K562 (cell line): ENCODE data around the gene KLC1. TPM values are rescaled to one million over a fixed set of nuclear protein-coding genes. Genes with fewer than 3 reads are reported as not detected.

ENCODE experiments used
- ATAC-seq: fragments of 200-7000 bp; cut with Tn5 transposase; 3 replicates; pipeline ENCODE4 v1.9.1; 2020; ENCODE audit warnings: moderate library complexity
- BruUV-seq: library from RNA; stranded (reverse); fragments of 400-500 nt; replicated peaks from 2 replicates; lab custom pipeline; 2021; lab: Mats Ljungman, UMichigan
- CTCF ChIA-PET: fragments of 300-600 bp; formaldehyde crosslinking; extraction: SDS; loops from one replicate; lab custom pipeline; 2021; ENCODE audit warnings: low intra/inter-chr PET ratio; lab: Yijun Ruan, JAX
- POLR2A ChIA-PET: fragments of 300-600, 350-650 bp; sonication (Branson Sonifier 250); formaldehyde crosslinking; extraction: SDS; loops from one replicate; lab custom pipeline; 2021; ENCODE audit warnings: antibody characterized with exemption, inconsistent platforms; lab: Yijun Ruan, JAX
- DNase-seq, 4 experiments: peaks; one replicate each; pipeline versions ENCODE4 v3.0.0 to v3.0.0-alpha.2; 2011 to 2018; ENCODE audit warnings: low spot score in 3 of 4, mixed read lengths in 3 of 4; ENCODE audit errors: extremely low read depth in 1 of 4
- FAIRE-seq: peaks from 2 replicates; lab custom pipeline; 2011; peaks lifted over from hg19 to GRCh38; lab: Jason Lieb, UNC
- H2AFZ ChIP-seq: 2 replicates; pipeline ENCODE4 v1.6.0; 2011; ENCODE audit warnings: low read depth, low read length, control low read depth, inconsistent platforms
- H3K27ac ChIP-seq: fragments of 200-600 bp; 3 replicates; pipeline ENCODE4 v1.8.0; 2011; ENCODE audit warnings: low read depth, mild to moderate bottlenecking, control low read depth, inconsistent platforms, low read length, moderate library complexity, mixed read lengths; ENCODE audit errors: extremely low read depth
- H3K27me3 ChIP-seq, 2 experiments: fragments of 300-600 bp in 1 of 2; 2 replicates in 1 of 2; 3 replicates in 1 of 2; pipeline versions ENCODE4 v1.6.0 to v1.8.0; 2011; ENCODE audit warnings: inconsistent platforms in 2 of 2, low read length in 2 of 2, mild to moderate bottlenecking in 1 of 2, mixed read lengths in 1 of 2, moderate library complexity in 1 of 2; ENCODE audit not compliant: control insufficient read depth in 2 of 2, insufficient read depth in 2 of 2
- H3K36me3 ChIP-seq: fragments of 300-600 bp; 3 replicates; pipeline ENCODE4 v1.8.0; 2011; ENCODE audit warnings: mild to moderate bottlenecking, low read length, inconsistent platforms; ENCODE audit not compliant: control insufficient read depth, insufficient read depth
- H3K4me1 ChIP-seq, 2 experiments: fragments of 200-600 bp in 1 of 2; replicated peaks in 1 of 2; 2 replicates in 1 of 2; 3 replicates in 1 of 2; pipeline versions ENCODE4 v1.5.1 to v1.8.0; 2011; ENCODE audit warnings: inconsistent platforms in 2 of 2, low read length in 2 of 2, mild to moderate bottlenecking in 1 of 2, mixed read lengths in 1 of 2, moderate library complexity in 1 of 2; ENCODE audit not compliant: control insufficient read depth in 2 of 2, insufficient read depth in 2 of 2
- H3K4me2 ChIP-seq: 2 replicates; pipeline ENCODE4 v1.6.1; 2011; ENCODE audit warnings: low read length, control low read depth, inconsistent platforms, mixed read lengths; ENCODE audit not compliant: insufficient read depth
- H3K4me3 ChIP-seq: fragments of 200-600 bp; sonication (generic), shearing (Covaris generic); 2 replicates; pipeline ENCODE4 v1.5.1; 2016; ENCODE audit warnings: control low read depth, inconsistent platforms
- H3K79me2 ChIP-seq: fragments of 200-600 bp; 3 replicates; pipeline ENCODE4 v1.8.0; 2011; ENCODE audit warnings: low read length, inconsistent platforms; ENCODE audit not compliant: control insufficient read depth, insufficient read depth
- H3K9ac ChIP-seq, 2 experiments: 2 replicates each; pipeline versions ENCODE4 v1.6.0 to v1.6.1; 2011; ENCODE audit warnings: low read depth in 2 of 2, low read length in 2 of 2, control low read depth in 1 of 2, inconsistent platforms in 1 of 2, mild to moderate bottlenecking in 1 of 2, mixed read lengths in 1 of 2; ENCODE audit not compliant: insufficient read depth in 1 of 2
- H3K9me1 ChIP-seq: one replicate; pipeline ENCODE4 v1.6.0; 2011; ENCODE audit warnings: inconsistent platforms, mild to moderate bottlenecking, low read length, moderate library complexity; ENCODE audit not compliant: control insufficient read depth, insufficient read depth
- H3K9me3 ChIP-seq: replicated peaks from 2 replicates; pipeline ENCODE4 v1.5.1; 2011; ENCODE audit warnings: low read depth, low read length, inconsistent platforms; ENCODE audit not compliant: control insufficient read depth, insufficient read depth
- H4K20me1 ChIP-seq: replicated peaks from 2 replicates; pipeline ENCODE4 v1.6.1; 2011; ENCODE audit warnings: low read length, inconsistent platforms, mixed read lengths; ENCODE audit not compliant: control insufficient read depth, insufficient read depth
- NUFIP1 ChIP-seq: fragments of 450-650 bp; IDR thresholded peaks from 2 replicates; pipeline ENCODE4 v1.6.1; 2018; ENCODE audit not compliant: partially characterized antibody
- PHF8 ChIP-seq: fragments of 200-600 bp; sonication (generic); IDR thresholded peaks from 2 replicates; pipeline ENCODE4 v1.6.1; 2012; ENCODE audit warnings: mixed run types, mild to moderate bottlenecking, inconsistent platforms, low read length, moderate library complexity, borderline replicate concordance
- PML ChIP-seq: IDR thresholded peaks from 2 replicates; pipeline ENCODE4 v1.6.1; 2012; ENCODE audit warnings: low read length, inconsistent platforms
- POLR2G ChIP-seq: fragments of 200-400 bp; formaldehyde crosslinking; IDR thresholded peaks from 2 replicates; pipeline ENCODE4 v1.6.1; 2017; ENCODE audit warnings: low read depth, mild to moderate bottlenecking, antibody characterized with exemption, low read length, moderate library complexity
- RBFOX2 ChIP-seq: fragments of 200-400 bp; formaldehyde crosslinking; IDR thresholded peaks from 2 replicates; pipeline ENCODE4 v1.6.1; 2017; ENCODE audit warnings: low read depth, mild to moderate bottlenecking, low read length, moderate library complexity
- RBM22 ChIP-seq: fragments of 200-400 bp; formaldehyde crosslinking; IDR thresholded peaks from 2 replicates; pipeline ENCODE4 v1.6.1; 2018; ENCODE audit warnings: low read length, low read depth; ENCODE audit not compliant: poor library complexity, severe bottlenecking
- RFX5 ChIP-seq: IDR thresholded peaks from 2 replicates; pipeline ENCODE4 v1.6.1; 2011; ENCODE audit warnings: low read depth, mild to moderate bottlenecking, improper control_type of control experiment, low read length
- XRCC3 ChIP-seq: fragments of 450-650 bp; IDR thresholded peaks from 2 replicates; pipeline ENCODE4 v1.6.1; 2017; ENCODE audit warnings: mild to moderate bottlenecking, moderate library complexity
- WGBS: fragments of 100-300 bp; shearing (Covaris generic); methylation state at CpG from one replicate; pipeline ENCODE4 v1.1.6; 2016; ENCODE audit warnings: low coverage, mixed read lengths; ENCODE audit not compliant: insufficient coverage; ENCODE audit errors: missing lambda C conversion rate; 5-methylcytosine and 5-hydroxymethylcytosine counted together
- in situ Hi-C: fragments of 300-500 bp; cut with MboI; formaldehyde crosslinking; loops from 4 replicates; pipeline ENCODE4 v1.15.0; 2018; ENCODE audit warnings: inconsistent platforms, mixed read lengths
- intact Hi-C: fragments of 100-400 bp; cut with micrococcal nuclease; formaldehyde crosslinking; loops from 2 replicates; pipeline ENCODE4 v1.14.2; 2022
- polyA plus RNA-seq, 8 experiments: library from polyadenylated mRNA; depleted of rRNA in 4 of 8; stranded (reverse) in 5 of 8; unstranded in 3 of 8; fragments of >200 nt; fragmentation: Nextera tagmentation in 2 of 8; fragmentation: Illumina TruSeq in 1 of 8; extraction: Ambion mirVana in 2 of 8; extraction: Trizol in 1 of 8; gene quantifications; 2 replicates each; pipeline versions ENCODE4 v1.2.1 to v1.2.3, GENCODE V29; 2011 to 2014; ENCODE audit warnings: inconsistent platforms in 1 of 8, missing spikeins in 1 of 8
- total RNA-seq, 7 experiments: library from RNA; depleted of rRNA in 6 of 7; stranded (reverse); fragments of >200 nt in 6 of 7; fragmentation: Illumina TruSeq in 2 of 7; extraction: Trizol in 2 of 7; gene quantifications; 2 replicates each; pipeline versions ENCODE4 v1.2.1 to v1.2.3, GENCODE V29; 2011 to 2021; ENCODE audit warnings: low replicate concordance in 1 of 7

The KLC1 gene
- total and polyA plus RNA-seq, 9 of the 15 experiments (the other 6 are each of a cell fraction or from before 2014, with no cell fraction given) = 4.9 to 134 (median 54.8) TPM

- no peak for FAIRE-seq
These were observed 69.6 kb downstream of the KLC1 start for GRCh38 chr14:103698380-103699260.

More at GRCh38 chr14:103698380-103699260, 69.6 kb downstream of the KLC1 start:
- ATAC-seq = peak; percentile 5; the same call in 1 of the 3 replicates
- in situ Hi-C loops = no loop called here
- Histone ChIP-seq H3K27me3 (no peaks in the 10 kb centered on the region), H3K79me2 (no peaks in the 10 kb centered on the region), H3K4me1 (peaks cover 0 to 32% of the 10 kb centered on the region in 2 experiments; a peak in 2 of 5 replicates), H3K9me3 (no peaks in the 10 kb centered on the region), H3K4me2 (no peak overlapping the region), H2AFZ (no peak overlapping the region), H3K36me3 (peaks cover 81% of the 10 kb centered on the region; the same call in 2 of the 3 replicates), H3K9ac (peak overlapping the region in 1 of 2 experiments; percentile 45; a peak in 2 of 4 replicates), H3K9me1 (no peaks in the 10 kb centered on the region), H3K4me3 (no peak overlapping the region), H3K27ac (no peak overlapping the region), H4K20me1 (no peaks in the 10 kb centered on the region; the same call in 1 of the 2 replicates)
- BruUV-seq = no TSS peak
- ChIA-PET POLR2A (interaction anchor here (0.6 to 0.9 kb wide), 5 partner anchors 19 to 195 kb away, joined by 3 to 4 read pairs (median 3); no protein-coding TSS in a partner anchor), CTCF (no interaction called here)
- WGBS = 93% methylated on average over 16 of the region's 33 CpGs
- intact Hi-C loops = no loop called here
- DNase-seq = no peak
- TF ChIP-seq POLR2G (peak; percentile 70), PHF8 (no peak), PML (0 out of 2 replicates have a peak, but pooled peaks have one; percentile 18), XRCC3 (no peak), RBFOX2 (peak; percentile 12; the same call in 1 of the 2 replicates), RBM22 (peak; percentile 86), RFX5 (no peak), NUFIP1 (no peak)
